Endothelial cell of umbilical vein (primary cell): ENCODE measurements around the gene ULBP1. TPM values are rescaled to one million over a fixed set of nuclear protein-coding genes. Genes with fewer than 3 reads are reported as not detected.
"Not testable (repeated sequence)": the region's sequence is repeated elsewhere in the genome, so short reads cannot be mapped to it uniquely, and the experiment has no call there.

Experiments used
- BruUV-seq: library from RNA; stranded (reverse); fragments of 400-500 nt; replicated peaks from 2 replicates; lab custom pipeline; 2021; lab: Mats Ljungman, UMichigan
- CTCF ChIA-PET: fragments of 300-600, 350-600 bp; sonication (Branson Sonifier 250); formaldehyde crosslinking; loops from one replicate; lab custom pipeline; 2021; ENCODE audit warnings: antibody characterized with exemption, inconsistent platforms; lab: Charles Lee
- POLR2A ChIA-PET: fragments of 300-600, 350-600 bp; sonication (Branson Sonifier 250); formaldehyde crosslinking; loops from one replicate; lab custom pipeline; 2021; ENCODE audit warnings: antibody characterized with exemption, inconsistent platforms; lab: Charles Lee
- DNase-seq: peaks from one replicate; pipeline ENCODE4 v3.0.0-alpha.2; 2011; ENCODE audit warnings: low read depth, low spot score
- FAIRE-seq: peaks from 2 replicates; lab custom pipeline; 2011; peaks lifted over from hg19 to GRCh38; lab: Jason Lieb, UNC
- H2AFZ ChIP-seq: 2 replicates; pipeline ENCODE4 v1.6.0; 2012; ENCODE audit warnings: low read depth, low read length, control low read depth, inconsistent platforms
- H3K27ac ChIP-seq: 2 replicates; pipeline ENCODE4 v1.5.1; 2011; ENCODE audit warnings: low read depth, mild to moderate bottlenecking, control low read depth, low read length, moderate library complexity; ENCODE audit not compliant: insufficient read depth
- H3K27me3 ChIP-seq, 2 experiments: 2 replicates each; pipeline versions ENCODE4 v1.6.0 to v1.6.1; 2011; ENCODE audit warnings: low read length in 2 of 2, mixed read lengths in 1 of 2; ENCODE audit not compliant: control insufficient read depth in 2 of 2, insufficient read depth in 2 of 2
- H3K36me3 ChIP-seq, 2 experiments: 2 replicates in 1 of 2; 3 replicates in 1 of 2; pipeline ENCODE4 v1.5.1; 2011; ENCODE audit warnings: low read length in 2 of 2, mild to moderate bottlenecking in 1 of 2, moderate library complexity in 1 of 2; ENCODE audit not compliant: control insufficient read depth in 2 of 2, insufficient read depth in 2 of 2; ENCODE audit errors: extremely low read depth in 1 of 2
- H3K4me1 ChIP-seq: 3 replicates; pipeline ENCODE4 v1.5.1; 2011; ENCODE audit warnings: mild to moderate bottlenecking, low read length; ENCODE audit not compliant: control insufficient read depth, insufficient read depth; ENCODE audit errors: extremely low read depth
- H3K4me2 ChIP-seq: 2 replicates; pipeline ENCODE4 v1.6.1; 2011; ENCODE audit warnings: low read length, control low read depth, mixed read lengths; ENCODE audit not compliant: insufficient read depth
- H3K4me3 ChIP-seq, 3 experiments: fragments of 200-600 bp in 1 of 3; sonication (generic), shearing (Covaris generic) in 1 of 3; replicated peaks in 1 of 3; 2 replicates each; pipeline ENCODE4 v1.5.1; 2011 to 2016; ENCODE audit warnings: control low read depth in 3 of 3, low read length in 3 of 3, mild to moderate bottlenecking in 2 of 3, inconsistent platforms in 1 of 3, low read depth in 1 of 3, moderate library complexity in 1 of 3; ENCODE audit not compliant: insufficient read depth in 1 of 3
- H3K79me2 ChIP-seq: 2 replicates; pipeline ENCODE4 v1.6.0; 2012; ENCODE audit warnings: low read length, inconsistent platforms; ENCODE audit not compliant: control insufficient read depth, insufficient read depth
- H3K9ac ChIP-seq: replicated peaks from 2 replicates; pipeline ENCODE3; 2011; ENCODE audit warnings: low read length, control low read depth; ENCODE audit not compliant: insufficient read depth; ENCODE audit errors: extremely low read depth
- H3K9me1 ChIP-seq: replicated peaks from 3 replicates; pipeline ENCODE4 v1.6.0; 2011; ENCODE audit warnings: mild to moderate bottlenecking, low read length; ENCODE audit not compliant: control insufficient read depth, insufficient read depth; ENCODE audit errors: extremely low read depth
- H3K9me3 ChIP-seq: replicated peaks from 2 replicates; pipeline ENCODE4 v1.5.1; 2012; ENCODE audit warnings: low read length, inconsistent platforms; ENCODE audit not compliant: control insufficient read depth, insufficient read depth
- H4K20me1 ChIP-seq: replicated peaks from 2 replicates; pipeline ENCODE3; 2011; ENCODE audit warnings: mild to moderate bottlenecking, low read length; ENCODE audit not compliant: control insufficient read depth, insufficient read depth; ENCODE audit errors: extremely low read depth
- CTCF ChIP-seq, 2 donors: IDR thresholded peaks; 1 replicate in 1 of 2; 2 replicates in 1 of 2; pipeline ENCODE4 v1.5.1; 2011; ENCODE audit warnings: low read length in 2 of 2, mild to moderate bottlenecking in 2 of 2, moderate library complexity in 2 of 2, control low read depth in 1 of 2, inconsistent platforms in 1 of 2, low read depth in 1 of 2; ENCODE audit not compliant: insufficient read depth in 1 of 2; ENCODE audit errors: extremely low read depth in 1 of 2
- EZH2 ChIP-seq: IDR thresholded peaks from 2 replicates; pipeline ENCODE4 v1.6.1; 2012; ENCODE audit warnings: borderline replicate concordance, low read depth, mild to moderate bottlenecking, moderate library complexity, low read length, inconsistent platforms; ENCODE audit not compliant: severe bottlenecking
- FOS ChIP-seq: IDR thresholded peaks from 2 replicates; pipeline ENCODE4 v1.6.1; 2011; ENCODE audit warnings: mild to moderate bottlenecking, low read length, moderate library complexity, borderline replicate concordance; ENCODE audit not compliant: insufficient read depth
- GATA2 ChIP-seq: IDR thresholded peaks from 2 replicates; pipeline ENCODE4 v1.7.0; 2011; ENCODE audit warnings: low read depth, mild to moderate bottlenecking, moderate library complexity, mixed read lengths, low read length; ENCODE audit not compliant: insufficient read length, insufficient read depth
- JUN ChIP-seq: IDR thresholded peaks from 2 replicates; pipeline ENCODE4 v1.6.1; 2011; ENCODE audit warnings: borderline replicate concordance, low read depth; ENCODE audit not compliant: insufficient read length, insufficient read depth
- MAX ChIP-seq: IDR thresholded peaks from 2 replicates; pipeline ENCODE4 v1.6.1; 2011; ENCODE audit not compliant: insufficient read depth, insufficient read length
- MYC ChIP-seq: IDR thresholded peaks from one replicate; pipeline ENCODE4 v1.6.1; 2011; ENCODE audit warnings: mild to moderate bottlenecking, low read depth, low read length
- POLR2A ChIP-seq: IDR thresholded peaks from 2 replicates; pipeline ENCODE4 v1.6.1; 2012; ENCODE audit warnings: low read depth, mild to moderate bottlenecking, control low read depth, low read length
- POLR2AphosphoS5 ChIP-seq: IDR thresholded peaks from 2 replicates; pipeline ENCODE4 v1.6.1; 2012; ENCODE audit warnings: low read depth, mild to moderate bottlenecking, control low read depth, low read length, moderate library complexity; ENCODE audit not compliant: insufficient read depth
- dilution Hi-C: fragments of 300-500 bp; cut with MboI; formaldehyde crosslinking; loops from one replicate; pipeline ENCODE4 v1.15.0; 2019; ENCODE audit warnings: low sequenced_read_pairs; ENCODE audit not compliant: extremely low pct_ligation_motif_present
- intact Hi-C: fragments of 100-400 bp; cut with micrococcal nuclease; formaldehyde crosslinking; loops from one replicate; pipeline ENCODE4 v1.10.0; 2022
- polyA plus RNA-seq, 4 experiments: library from polyadenylated mRNA; depleted of rRNA in 3 of 4; stranded (reverse) in 3 of 4; unstranded in 1 of 4; fragments of >200 nt; gene quantifications; 2 replicates each; pipeline versions ENCODE4 v1.2.1 to v1.2.3, GENCODE V29; 2011 to 2012; ENCODE audit warnings: missing spikeins in 1 of 4
- total RNA-seq: library from RNA; stranded (reverse); gene quantifications from 2 replicates; pipeline ENCODE4 v1.2.3, GENCODE V29; 2021

ULBP1 gene
- total and polyA plus RNA-seq, 2 donors (not counting 3 experiments of a cell fraction or from before 2014, with no cell fraction given) = 0.33 to 1.4 TPM

GRCh38 chr6:149918151-149918905 lies 45.4 kb upstream of the ULBP1 start:
- Histone ChIP-seq H3K27ac (no peak overlapping the region), H4K20me1 (no peaks in the 10 kb centered on the region), H3K36me3 (no peaks in the 10 kb centered on the region), H3K27me3 (peaks cover 13 to 15% of the 10 kb centered on the region in 2 experiments), H3K9ac (no peak overlapping the region), H3K4me1 (no peaks in the 10 kb centered on the region), H3K79me2 (no peaks in the 10 kb centered on the region), H3K9me1 (no peaks in the 10 kb centered on the region), H3K4me2 (no peak overlapping the region), H3K4me3 (no peak overlapping the region), H2AFZ (no peak overlapping the region), H3K9me3 (no peaks in the 10 kb centered on the region)
- ChIA-PET CTCF (interaction anchor here (0.7 kb wide), 1 partner anchor 79 kb away, joined by 4 read pairs; no protein-coding TSS in a partner anchor), POLR2A (no interaction called here)
- dilution Hi-C loops (no loop called here), intact Hi-C loops (no loop called here)
- TF ChIP-seq JUN (no peak), POLR2A (no peak), MYC (no peak), GATA2 (no peak), EZH2 (no peak), MAX (no peak), FOS (no peak), POLR2AphosphoS5 (no peak), CTCF (IDR thresholded peaks at IDR 0.05; ENCODE audit: extremely low read depth in 1 of 2, insufficient read depth in 1 of 2, low read depth in 1 of 2, low read length in 2 of 2) (no peak)
- FAIRE-seq = no peak
- BruUV-seq = no TSS peak
- no peak for DNase-seq

GRCh38 chr6:149919126-149919833 lies 44.5 kb upstream of the ULBP1 start:
- BruUV-seq, FAIRE-seq, dilution Hi-C loops, H3K9ac ChIP-seq, H4K20me1 ChIP-seq, H3K27ac ChIP-seq, H3K79me2 ChIP-seq, H3K9me3 ChIP-seq, H2AFZ ChIP-seq, DNase-seq, H3K4me2 ChIP-seq, H3K4me3 ChIP-seq, POLR2A ChIA-PET, CTCF ChIA-PET, H3K9me1 ChIP-seq, H3K4me1 ChIP-seq, H3K36me3 ChIP-seq, intact Hi-C loops: not testable (repeated sequence)
- H3K27me3 ChIP-seq = peaks cover 9 to 11% of the 10 kb centered on the region in 2 experiments
